Stimulated activated naive CD4-positive, alpha-beta T cell (primary cell): ENCODE results near the gene RPTOR.
A peak's percentile ranks its signal among the peaks of the same experiment; 100 is the strongest.

ENCODE experiments used
- DNase-seq, 6 experiments: peaks; one replicate each; lab custom pipeline; 2025; lab: John Stamatoyannopoulos, UW

The RPTOR gene

GRCh38 chr17:80666867-80667266 lies 122.2 kb downstream of the RPTOR start:
- no peak for DNase-seq

DNA sequence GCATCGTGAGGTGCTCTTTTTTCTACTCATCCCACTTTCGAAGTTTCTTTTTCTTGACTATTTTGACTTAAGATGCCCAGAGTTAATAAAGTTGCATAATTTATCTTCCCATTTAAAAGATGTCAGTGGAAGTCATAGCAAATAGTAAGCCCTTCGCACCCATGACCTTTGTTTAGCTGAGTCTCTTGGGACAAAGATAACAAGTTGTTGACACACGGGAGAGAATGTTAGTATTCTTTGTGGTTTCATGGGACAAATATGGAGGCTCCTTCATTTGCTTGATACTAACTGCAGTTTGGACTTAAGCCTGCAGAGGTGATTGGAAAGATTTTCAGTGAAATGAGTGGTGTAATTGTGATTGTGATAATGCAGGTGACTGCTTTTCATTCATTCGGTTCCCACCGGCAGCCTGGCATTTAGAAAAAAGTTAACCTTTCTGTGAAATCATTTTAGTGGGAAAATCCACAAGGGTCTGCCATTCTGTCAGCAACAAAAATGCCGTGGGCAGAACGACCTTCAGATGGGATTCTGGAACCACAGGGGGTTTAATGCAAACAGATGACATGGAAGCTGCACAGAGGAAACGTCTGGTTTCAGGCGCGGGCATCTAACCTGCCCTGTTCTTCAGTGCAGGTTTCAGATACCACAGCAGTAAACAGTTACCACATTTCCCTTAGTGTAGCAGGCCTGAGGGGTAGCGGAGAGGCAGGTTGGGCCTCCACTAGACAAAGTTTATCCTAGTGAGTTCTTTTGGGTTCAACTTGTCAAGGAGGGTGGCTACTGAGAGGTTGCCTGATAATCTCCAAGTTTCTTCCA lies 123.0 kb downstream of the RPTOR start:
- DNase-seq = peak in 3 of 6 experiments; percentile 18 to 41 (median 39)

DNA sequence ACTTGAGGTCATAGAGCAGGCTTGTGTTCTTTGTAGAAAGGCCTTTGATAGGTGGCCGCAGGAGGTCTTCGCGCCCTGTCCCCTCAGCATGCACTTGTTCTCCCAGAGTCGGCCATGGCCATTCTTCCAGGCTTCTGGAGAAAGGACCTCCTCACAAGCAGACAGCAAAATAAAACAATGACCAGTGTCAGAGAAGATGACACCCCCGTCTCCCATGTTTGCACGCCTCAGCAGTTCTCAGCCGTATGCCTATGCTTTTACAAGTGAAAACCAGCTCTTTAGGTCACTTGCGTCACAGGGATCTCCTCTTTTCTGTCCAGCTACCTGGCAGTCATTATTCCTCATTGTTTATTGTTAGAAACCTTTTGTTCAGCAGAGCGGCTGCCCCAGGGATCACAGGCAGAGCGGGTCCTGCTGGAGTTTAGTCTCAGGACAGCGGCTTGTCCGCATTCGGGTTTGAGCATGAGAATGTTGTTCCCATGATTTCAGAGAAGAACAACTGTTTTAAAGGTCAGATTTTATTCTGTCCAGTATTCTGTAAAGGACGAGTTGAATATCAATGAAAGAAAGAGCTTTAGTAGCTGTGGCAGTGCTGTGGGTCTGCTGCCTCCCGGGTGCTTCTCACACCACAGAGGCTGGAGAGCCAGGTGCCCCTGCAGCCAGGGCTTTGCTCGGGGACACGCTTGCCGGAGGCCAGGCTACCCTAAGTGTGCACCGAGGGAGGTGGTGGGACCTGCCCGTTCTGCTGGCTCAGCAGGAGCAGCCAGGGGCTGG lies 123.9 kb downstream of the RPTOR start:
- no peak for DNase-seq

DNA sequence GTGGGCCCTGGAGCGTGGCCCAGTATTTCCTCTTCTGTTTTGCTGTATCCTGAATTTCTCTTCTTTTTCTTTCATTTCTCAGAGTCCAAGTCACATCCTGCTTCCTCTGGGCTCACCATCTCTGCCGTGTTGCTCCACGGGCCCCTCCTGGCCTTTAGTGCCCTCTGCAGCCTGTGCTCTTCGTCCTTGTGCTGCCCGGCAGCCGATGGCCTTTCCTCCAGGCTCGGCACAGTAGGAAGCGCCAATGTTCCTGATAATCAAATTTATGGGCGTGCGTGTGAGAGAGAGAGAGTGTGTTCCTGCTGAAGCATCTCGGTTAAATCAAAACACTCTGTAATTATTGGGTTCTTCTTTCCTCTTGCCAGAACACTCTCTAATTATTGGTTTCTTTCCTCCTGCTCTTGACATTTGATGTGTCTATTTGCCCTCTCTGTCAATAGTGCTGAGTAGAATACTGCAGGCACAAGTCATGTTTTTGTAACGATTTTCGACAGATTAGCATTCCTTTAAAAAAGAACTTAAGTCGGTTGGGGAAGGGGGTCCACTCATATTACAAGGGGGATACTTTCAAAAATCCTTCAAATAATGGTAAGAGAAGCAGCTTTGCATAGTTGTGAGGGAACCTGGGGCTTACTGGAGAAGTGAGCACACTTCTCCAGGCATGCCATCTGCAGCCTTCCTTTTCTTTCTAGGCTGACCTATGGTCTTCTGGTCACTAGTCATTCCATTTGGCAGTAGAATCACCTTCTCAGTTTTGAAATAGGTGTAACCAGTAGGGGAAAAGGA lies 126.6 kb downstream of the RPTOR start:
- DNase-seq = no peak

DNA sequence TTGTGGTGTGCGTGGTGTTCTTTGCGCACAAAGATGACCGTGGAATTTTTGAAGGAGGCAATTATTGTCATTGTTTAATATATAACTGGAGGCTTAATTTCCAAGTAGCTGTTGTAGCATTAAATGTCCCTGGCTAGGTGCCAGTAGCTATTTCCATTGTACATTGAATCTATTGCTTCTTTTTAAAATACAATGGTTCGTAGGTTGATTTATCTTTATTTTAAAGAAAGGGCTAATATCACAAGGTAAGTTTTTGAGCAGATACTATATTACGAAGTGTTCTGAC lies 127.1 kb downstream of the RPTOR start:
- no peak for DNase-seq

GRCh38 chr17:80673152-80673920 lies 128.7 kb downstream of the RPTOR start:
- DNase-seq = no peak

DNA sequence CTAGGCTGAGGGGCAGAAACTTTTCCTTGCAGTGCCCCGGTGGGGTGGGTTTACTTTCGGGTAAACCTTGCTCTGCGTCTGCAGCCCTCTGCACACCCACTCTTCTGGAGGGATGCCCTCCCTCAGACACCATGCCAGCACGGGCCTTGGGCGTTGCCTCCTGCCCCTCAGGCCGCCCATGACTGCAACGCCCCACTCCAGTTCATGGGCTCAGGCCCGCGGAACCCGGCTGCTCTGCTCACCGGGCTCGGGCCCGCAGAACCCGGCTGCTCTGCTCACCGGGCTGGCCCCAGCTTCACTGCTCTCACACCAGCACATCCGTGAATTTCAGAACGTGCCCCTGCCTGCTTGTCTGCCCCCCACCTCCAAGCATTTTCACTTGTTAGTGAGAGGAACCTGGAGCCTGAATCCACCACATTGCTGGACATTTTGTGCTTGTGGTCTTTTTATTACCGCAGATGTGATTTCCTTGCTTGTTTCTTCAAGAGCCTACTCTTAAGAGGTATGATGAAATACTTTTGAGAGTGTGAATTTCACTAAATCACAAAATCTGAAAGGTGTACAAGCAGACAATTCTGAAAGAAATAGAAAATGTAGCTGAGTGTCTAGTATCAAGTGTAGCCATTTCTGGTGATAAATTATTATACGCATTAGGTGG lies 130.9 kb downstream of the RPTOR start:
- DNase-seq = no peak

- DNase-seq = no peak
These were observed 131.4 kb downstream of the RPTOR start for GRCh38 chr17:80676096-80676466.

- DNase-seq = no peak
These were observed 131.9 kb downstream of the RPTOR start for GRCh38 chr17:80676564-80676963.

DNA sequence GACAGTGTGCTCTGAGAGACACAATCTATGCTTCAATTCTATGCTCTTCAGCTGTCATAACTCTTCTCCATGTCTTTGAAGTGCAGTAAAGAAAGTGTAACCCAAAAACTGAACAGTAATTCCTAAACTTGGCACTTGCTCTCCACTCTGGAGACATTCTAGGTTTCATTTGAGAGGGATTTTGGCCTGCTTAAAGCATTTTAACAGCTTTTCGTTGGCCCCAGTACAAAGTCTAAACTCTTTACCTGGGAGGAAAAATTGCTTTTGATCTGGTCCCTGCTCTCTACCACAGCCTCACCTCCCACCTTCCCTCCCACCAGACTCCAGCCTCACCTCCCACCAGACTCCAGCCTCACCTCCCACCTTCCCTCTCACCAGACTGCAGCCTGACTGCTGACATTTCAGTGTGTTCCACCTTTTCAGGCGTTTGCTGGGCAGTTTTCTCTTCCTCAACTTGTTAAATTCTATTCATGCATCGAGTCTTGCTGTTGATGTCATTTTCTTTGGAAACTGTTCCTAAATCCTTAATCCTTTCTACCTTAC lies 132.6 kb downstream of the RPTOR start:
- DNase-seq = no peak

GRCh38 chr17:80679816-80680215 lies 135.2 kb downstream of the RPTOR start:
- DNase-seq = no peak

GRCh38 chr17:80681215-80681614 lies 136.6 kb downstream of the RPTOR start:
- no peak for DNase-seq

DNA sequence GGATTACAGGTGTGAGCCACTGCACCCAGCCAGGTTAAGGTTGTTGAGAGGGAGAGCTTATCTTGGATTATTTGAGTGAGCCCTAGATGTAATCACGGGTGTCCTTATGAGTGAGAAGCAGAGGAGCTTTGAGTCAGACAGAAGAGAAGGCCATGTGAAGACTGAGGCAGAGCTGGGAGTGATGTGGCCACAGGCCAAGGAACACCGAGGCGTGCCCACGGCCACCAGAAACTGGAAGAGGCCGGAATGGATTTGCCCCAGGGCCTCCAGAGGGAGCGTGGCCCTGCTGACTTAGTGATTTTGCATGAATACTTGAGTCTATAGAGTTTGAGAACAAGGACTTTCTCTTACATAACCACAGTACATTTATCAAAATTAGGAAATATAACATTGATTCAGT lies 137.7 kb downstream of the RPTOR start:
- no peak for DNase-seq

- no peak for DNase-seq
These were observed 139.0 kb downstream of the RPTOR start for GRCh38 chr17:80683625-80684104.

- DNase-seq = no peak
These were observed 143.2 kb downstream of the RPTOR start for GRCh38 chr17:80687839-80688238.

DNA sequence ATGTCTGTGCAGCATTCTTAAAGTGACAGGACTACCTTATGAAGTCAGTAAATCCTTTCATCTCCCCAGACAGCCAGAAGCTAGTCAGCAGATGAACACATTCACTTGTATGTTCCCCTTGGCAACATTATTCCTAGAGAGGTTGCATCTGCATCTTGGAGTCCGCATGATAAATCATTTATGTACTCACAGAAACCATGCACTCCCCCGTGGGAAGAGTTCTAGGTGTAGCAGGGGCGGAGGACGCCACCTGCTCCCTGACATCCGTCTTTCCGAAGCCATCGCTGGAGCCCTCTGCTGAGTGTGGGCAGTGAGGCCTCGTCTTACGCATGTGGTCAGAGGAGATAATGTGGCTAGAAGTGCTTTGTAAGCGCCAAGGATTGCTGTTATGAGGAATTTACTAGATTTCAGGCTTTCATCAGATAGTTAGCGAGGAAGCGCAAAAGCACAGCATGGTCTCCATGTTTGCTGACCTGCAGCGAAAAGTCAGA lies 144.5 kb downstream of the RPTOR start:
- no peak for DNase-seq

- no peak for DNase-seq
These were observed 147.1 kb downstream of the RPTOR start for GRCh38 chr17:80691784-80692183.

GRCh38 chr17:80692931-80693467 lies 148.4 kb downstream of the RPTOR start:
- DNase-seq = no peak

- no peak for DNase-seq
These were observed 148.9 kb downstream of the RPTOR start for GRCh38 chr17:80693511-80693910.
